Measurements from ENCODE around the gene ZNF814.
"Not testable (repeated sequence)": the region's sequence is repeated elsewhere in the genome, so short reads cannot be mapped to it uniquely, and the experiment has no call there.

Gene ZNF814

DNA sequence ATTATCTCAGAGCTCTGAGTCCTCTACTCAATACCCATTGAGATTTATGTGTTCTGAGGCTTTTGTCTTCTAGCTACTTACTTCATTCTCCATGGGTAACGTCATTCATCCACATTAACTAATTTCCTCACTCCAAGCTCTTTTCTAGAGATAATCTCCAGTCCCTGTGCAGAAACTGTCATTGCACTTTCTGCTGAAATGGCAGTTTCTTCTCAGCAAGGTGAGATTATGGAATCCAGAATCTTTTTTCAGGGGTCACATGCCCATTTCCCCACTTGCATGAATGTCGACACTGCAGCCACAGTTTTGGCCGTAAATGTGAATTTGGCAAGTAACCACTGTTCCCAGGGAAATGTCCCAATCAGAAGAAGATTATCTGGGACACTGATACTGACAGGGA lies 26.5 kb downstream of the ZNF814 start:
- DNase-seq (ENCODE audit: low read depth in 2 of 2): not testable (repeated sequence)

GRCh38 chr19:57854117-57854516 lies 34.7 kb downstream of the ZNF814 start:
- not testable (repeated sequence) for DNase-seq (ENCODE audit: low read depth in 2 of 2)

GRCh38 chr19:57851812-57852603 lies 36.8 kb downstream of the ZNF814 start:
- DNase-seq (ENCODE audit: low read depth in 2 of 2): not testable (repeated sequence)

DNA sequence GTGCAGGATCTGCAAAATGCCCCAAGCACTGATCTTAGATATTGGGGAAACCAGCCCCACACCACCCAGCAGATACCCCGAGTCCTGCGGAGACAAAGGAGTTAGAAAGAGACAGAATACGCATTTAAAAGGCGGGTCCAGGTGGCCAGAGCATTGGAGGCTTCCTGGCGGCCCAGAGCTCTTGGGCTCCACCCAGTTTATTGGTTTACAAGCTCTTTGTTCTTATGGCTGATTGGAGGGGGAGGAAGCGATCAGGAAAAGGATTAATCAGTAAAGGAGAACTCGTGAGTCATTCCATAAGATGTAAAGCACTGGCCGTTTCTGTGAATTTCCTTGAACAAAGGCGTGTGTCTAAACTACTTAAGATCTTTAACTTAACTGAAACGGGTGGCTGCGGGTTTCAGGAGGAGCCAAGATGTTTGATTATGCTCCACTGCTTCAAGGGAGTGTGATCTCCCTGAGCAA lies 38.3 kb downstream of the ZNF814 start:
- no peak for DNase-seq (ENCODE audit: low read depth in 2 of 2)

DNA sequence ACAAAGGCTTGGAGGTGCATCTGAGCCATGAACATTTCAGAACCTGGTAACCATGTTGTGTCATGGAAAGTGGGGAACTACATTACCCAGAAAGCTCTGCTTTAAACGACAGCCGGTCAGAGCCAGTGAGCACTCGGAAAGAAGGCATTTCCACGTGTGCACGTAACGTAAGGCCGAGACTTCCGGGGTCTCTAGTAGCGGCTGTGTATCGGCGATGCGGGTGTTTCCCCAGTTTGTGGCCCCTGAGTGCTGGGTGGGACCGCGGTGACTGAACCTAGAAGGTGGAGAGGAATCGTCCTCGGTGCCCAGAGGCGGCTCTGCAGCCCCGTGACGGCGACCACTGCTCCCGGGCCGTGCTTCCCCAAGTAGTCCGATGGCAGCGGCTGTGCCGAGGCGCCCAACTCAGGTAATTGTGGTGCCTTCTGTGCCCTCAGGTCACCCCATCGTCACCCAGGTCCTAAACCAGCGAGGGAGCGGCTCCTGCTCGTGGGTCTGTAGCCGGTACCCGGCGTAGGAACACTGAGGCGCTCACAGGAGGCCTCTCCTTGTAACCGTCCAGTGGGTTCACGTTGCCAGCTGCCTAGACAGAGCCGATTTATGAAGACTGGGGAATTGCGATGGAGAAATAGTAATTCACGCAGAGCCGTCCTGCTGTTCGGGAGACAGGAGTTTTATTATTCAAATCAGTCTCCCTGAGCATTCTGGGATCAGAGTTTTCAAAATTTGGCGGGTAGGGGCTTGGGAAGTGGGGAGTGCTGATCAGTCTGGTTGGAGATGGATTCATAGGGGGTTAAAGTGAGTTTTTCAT lies 39.0 kb downstream of the ZNF814 start, which contains the start of gene ZNF587:
Gene ZNF587, plus strand, starts transcription at position 194 of the 808 bp plus-strand sequence. Its CDS starts 180 bp downstream, at position 374.
- peak; percentile 56 to 61 for DNase-seq (ENCODE audit: low read depth in 2 of 2)

DNA sequence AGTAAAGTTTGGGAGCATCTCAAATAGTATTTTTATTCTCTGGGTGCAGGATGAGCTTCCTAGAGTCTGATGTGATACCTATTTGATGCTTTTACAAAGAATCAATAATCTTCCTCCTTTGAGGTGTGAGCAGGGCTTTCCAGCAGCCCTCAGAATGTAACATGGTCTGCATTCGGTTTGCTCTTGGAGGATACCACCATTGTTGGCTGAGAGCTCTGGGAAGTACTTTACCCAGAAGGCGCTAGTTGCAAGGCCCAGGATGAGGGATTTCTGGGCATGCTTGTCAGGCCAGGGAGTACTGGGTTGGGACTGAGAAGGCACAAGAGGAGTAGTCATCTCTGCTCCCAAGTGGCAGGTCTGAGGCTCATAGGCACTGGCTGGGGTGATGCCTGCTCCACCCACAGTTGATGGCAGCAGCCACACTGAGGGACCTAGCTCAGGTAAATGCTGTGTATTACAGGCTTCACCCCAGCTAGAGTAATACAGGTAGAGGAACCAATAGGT lies 39.6 kb downstream of the ZNF814 start:
- not testable (repeated sequence) for DNase-seq (ENCODE audit: low read depth in 2 of 2)

DNA sequence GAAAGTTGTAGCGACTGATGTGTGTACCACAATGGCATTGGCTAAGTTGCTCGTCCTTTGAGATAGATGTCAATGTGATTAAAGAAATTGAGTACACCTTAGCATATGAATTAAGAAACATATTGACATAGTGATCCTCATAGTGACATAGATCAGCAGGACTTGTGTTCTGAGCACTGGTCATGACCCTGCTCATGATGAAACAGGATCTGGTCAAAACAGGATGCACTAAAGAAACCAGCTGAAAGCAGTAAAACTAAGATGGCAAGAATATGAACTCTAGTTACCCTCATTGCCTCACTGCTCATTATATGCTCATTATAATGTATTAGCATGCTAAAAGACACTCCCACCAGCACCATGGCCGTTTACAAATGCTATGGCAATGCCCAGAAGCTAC lies 41.7 kb downstream of the ZNF814 start:
- DNase-seq (ENCODE audit: low read depth in 2 of 2): not testable (repeated sequence)

DNA sequence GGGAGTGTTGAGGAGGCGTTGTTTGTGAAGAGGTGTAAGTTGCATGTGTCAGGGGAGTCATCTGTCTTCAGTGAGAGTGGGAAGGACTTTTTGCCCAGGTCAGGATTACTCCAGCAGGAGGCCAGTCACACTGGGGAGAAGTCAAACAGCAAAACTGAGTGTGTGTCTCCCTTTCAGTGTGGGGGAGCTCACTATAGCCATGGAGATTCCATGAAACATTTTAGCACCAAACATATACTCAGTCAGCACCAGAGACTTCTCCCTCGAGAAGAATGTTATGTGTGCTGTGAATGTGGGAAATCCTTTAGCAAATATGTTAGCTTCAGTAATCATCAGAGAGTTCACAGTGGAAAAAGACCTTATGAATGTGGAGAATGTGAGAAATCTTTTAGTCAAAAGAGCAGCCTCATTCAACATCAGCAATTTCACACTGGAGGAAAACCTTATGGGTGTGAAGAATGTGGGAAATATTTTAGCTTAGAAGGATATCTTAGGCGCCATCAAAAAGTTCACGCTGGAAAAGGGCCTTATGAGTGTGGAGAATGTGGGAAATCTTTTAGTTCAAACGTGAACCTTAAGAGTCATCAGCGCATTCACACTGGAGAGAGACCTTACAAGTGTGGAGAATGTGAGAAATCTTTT lies 47.6 kb downstream of the ZNF814 start:
- no peak for DNase-seq (ENCODE audit: low read depth in 2 of 2)

GRCh38 chr19:57838622-57839191 lies 50.1 kb downstream of the ZNF814 start:
- not testable (repeated sequence) for DNase-seq (ENCODE audit: low read depth in 2 of 2)

DNA sequence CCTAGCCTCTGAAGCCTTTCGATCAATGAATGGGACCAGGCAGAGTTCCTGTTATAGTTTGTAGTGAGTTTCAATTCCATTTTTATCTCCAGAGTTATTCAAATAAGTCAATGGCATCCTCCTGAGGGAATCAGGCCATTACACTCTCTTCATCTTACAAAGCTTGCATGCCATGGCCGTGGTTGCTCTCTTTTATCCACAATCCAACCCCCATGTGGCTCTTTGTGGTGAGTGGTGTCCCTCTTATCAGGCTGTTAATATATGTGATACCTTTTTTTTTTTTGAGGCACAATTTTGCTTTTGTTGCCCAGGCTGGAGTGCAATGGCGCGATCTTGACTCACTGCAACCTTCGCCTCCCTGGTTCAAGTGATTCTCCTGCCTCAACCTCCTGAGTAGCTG lies 51.8 kb downstream of the ZNF814 start:
- not testable (repeated sequence) for DNase-seq (ENCODE audit: low read depth in 2 of 2)

DNA sequence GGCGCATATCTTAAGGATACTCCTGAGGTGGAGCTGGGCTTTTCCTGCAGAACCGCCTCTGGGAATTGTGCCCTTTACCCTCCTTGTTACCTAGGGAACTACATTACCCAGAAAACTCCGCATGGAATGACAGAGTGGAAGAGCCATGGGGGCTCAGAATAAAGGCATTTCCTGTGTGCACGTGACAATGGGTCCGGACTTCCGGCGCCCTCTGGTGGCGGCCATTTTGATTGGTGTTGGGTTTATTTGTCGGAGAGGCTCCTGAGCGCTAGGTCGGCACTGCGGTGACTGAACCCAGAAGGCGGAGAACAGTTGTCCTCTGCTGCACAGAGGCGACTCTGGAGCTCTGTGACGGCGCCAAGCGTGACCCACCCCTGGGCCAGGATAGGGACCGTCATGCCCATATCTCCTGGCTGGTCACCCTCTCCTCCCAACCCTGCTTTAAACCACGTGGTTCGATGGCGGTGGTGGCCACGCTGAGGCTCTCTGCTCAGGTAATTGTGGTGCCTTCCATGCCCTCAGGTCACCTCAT lies 58.7 kb downstream of the ZNF814 start, which contains the start of gene ZNF587B:
Gene ZNF587B, plus strand, starts transcription at position 229 of the 532 bp plus-strand sequence. Its CDS starts 230 bp downstream, at position 459.
- DNase-seq (ENCODE audit: low read depth in 2 of 2): no peak

DNA sequence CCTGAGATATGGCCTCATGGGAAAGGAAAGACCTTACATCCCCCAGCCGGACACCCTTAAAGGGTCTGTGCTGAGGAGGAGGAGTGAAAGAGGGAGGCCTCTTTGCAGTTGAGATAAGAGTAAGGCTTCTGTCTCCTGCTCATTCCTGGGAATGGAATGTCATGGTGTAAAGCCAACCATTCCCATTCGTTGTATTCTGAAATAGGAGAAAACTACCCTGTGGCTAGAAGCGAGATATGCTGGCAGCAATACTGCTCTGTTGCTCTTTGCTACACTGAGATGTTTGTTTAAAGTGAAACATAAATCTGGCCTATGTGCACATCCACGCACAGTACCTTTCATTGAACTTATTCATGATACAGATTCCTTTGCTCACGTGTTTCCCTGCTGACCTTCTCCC lies 59.5 kb downstream of the ZNF814 start:
- DNase-seq (ENCODE audit: low read depth in 2 of 2): no peak

DNA sequence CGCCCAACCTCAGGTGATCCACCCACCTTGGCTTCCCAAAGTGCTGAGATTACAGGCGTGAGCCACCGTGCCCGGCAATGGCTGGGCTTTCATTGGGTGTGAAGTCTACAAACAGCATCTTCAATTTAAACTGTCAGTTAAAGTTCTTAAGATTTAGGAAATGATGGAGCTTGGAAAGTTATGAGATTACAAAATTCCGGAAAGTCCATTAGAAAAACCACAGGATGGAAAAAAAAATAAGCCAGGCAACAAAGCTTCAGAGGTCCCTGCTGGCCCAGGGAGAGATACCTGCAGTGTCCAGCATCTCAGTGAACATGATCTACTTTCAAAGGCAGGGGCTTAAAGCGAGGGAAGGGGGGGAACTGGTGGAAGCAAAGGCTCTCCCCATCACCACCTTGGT lies 63.3 kb downstream of the ZNF814 start:
- no peak for DNase-seq (ENCODE audit: low read depth in 2 of 2)

DNA sequence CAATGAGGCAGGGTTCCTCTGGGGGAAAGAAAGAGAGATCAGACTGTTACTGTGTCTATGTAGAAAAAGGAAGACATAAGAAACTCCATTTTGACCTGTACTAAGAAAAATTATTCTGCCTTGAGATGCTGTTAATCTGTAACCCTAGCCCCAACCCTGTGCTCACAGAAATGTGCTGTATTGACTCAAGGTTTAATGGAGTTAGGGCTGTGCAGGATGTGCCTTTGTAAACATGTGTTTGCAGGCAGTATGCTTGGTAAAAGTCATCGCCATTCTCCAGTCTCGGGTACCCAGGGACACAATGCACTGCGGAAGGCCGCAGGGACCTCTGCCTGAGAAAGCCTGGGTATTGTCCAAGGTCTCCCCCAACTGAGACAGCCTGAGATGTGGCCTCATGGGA lies 65.2 kb downstream of the ZNF814 start:
- DNase-seq (ENCODE audit: low read depth in 2 of 2): not testable (repeated sequence)

DNA sequence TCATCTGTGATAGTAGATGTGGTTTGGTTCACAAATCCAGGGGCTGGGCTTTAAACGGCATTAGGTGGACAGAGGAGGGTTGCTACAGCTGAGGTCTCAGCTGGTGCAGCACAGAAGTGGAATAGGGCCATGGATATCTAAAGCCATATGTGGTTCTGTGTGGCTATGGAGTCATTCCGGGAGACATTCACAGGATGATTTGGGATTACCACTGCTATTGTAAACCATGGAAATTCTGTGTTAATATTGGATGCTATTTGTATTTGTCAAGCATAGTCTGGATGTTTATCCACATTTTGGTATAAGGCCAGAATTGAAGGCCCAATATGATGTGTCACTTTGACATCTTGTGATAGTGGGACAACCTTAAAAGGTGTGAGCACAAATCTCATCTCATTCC lies 65.7 kb downstream of the ZNF814 start:
- DNase-seq (ENCODE audit: low read depth in 2 of 2): not testable (repeated sequence)

DNA sequence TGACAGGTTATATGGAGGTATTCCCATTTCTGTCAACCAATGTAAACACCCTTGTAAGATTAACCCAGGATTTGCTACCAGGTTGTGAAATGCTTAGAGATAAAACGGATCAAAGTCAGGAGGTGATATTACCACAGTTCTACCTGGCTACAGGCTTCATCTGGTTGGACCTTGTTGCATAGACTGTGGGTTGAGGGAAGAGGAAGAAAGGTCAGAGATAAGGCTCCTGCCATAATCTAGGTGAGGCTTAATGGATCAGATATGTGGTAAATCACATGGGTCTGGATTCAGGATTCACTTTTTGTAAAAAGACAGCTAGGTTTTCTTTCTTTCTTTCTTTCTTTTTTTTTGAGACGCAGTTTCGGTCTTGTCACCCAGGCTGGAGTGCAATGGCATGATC lies 67.3 kb downstream of the ZNF814 start:
- not testable (repeated sequence) for DNase-seq (ENCODE audit: low read depth in 2 of 2)

DNA sequence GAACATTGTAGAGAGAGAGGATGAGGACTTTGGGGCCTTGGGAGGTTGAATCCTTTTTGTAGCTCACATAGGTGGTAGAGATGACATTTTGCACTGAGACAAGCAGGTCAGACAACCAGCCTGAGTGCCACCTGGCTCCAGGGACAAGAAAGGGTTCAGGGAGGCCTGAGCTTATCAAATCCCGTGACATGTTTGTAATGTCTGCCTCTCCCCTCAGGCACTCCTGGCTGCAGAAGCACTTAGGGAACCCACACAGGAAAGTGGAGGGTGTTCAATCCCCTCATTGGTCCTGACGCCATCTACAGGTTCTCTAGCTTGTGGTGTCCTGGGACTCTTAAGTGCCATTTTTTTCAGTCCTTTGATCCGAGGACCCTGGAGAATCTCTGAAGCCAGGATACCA lies 67.7 kb downstream of the ZNF814 start:
- not testable (repeated sequence) for DNase-seq (ENCODE audit: low read depth in 2 of 2)

DNA sequence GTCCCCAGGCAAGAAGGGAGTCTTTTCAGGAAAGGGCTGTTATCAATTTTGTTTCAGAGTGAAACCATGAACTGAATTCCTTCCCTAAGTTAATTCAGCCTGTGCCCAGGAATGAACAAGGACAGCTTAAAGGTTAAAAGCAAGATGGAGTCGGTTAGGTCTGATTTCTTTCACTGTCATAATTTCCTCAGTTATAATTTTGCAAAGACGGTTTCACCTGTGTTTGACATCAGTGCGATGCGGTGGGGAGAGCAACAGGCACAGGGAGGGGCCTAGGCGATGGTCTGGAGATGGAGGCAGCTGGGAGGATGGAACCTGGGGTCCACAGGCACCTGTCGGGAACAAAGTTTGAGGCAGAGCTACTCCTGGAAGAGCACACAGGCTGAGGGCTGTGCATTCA lies 68.2 kb downstream of the ZNF814 start:
- DNase-seq (ENCODE audit: low read depth in 2 of 2): no peak

GRCh38 chr19:57819475-57820148 lies 69.2 kb downstream of the ZNF814 start:
- DNase-seq (ENCODE audit: low read depth in 2 of 2): peak; percentile 50 to 61

DNA sequence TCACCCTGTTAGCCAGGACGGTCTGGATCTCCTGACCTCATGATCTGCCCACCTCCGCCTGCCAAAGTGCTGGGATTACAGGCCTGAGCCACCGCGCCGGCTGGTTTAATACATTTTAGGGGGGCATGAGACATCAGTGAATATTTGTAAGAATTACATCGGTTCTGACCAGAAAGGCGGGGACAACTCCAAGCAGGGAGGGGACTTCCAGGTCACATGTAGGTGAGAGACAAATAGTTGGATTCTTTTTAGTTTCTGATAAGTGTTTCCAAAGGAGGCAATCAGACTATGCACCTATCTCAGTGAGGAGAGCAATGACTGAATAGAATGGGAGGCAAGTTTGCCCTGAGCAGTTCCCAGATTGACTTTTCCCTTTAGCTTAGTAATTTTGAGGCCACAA lies 70.5 kb downstream of the ZNF814 start:
- no peak for DNase-seq (ENCODE audit: low read depth in 2 of 2)

DNA sequence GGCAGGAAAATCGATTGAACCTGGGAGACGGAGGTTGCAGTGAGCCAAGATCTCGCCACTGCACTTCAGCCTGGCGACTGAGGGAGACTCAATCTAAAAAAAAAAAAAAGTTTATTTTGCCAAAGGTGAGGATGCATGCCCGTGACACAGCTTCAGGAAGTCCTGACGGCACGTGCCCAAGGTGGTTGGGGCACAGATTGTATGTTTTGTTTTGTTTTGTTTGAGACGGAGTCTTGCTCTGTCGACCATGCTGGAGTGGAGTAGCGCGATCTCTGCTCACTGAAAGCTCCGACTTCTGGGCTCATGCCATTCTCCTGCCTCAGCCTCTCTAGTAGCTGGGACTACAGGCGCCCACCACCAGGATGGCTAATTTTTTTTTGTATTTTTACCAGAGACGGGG lies 70.9 kb downstream of the ZNF814 start:
- DNase-seq (ENCODE audit: low read depth in 2 of 2): no peak

Measured in activated CD4-positive, alpha-beta T cell treated with anti-CD3 and anti-CD28 coated beads for 24 hours (primary cell).